SU-DHL-6 (cell line): ENCODE data around the gene TSHZ2.

ENCODE experiments used
- EZH2phosphoT487 ChIP-seq: fragments of 200-600 bp; sonication (generic), shearing (Covaris generic); conservative IDR thresholded peaks from 2 replicates; pipeline ENCODE4 v1.6.1; 2018; ENCODE audit warnings: mild to moderate bottlenecking, antibody characterized with exemption, low read length, moderate library complexity, mixed read lengths
- TF ChIP-seq, protein P1 (sequence below): fragments of 200-600 bp; sonication (generic); IDR thresholded peaks from one replicate; pipeline ENCODE4 v1.5.1; 2017; ENCODE audit warnings: antibody characterized with exemption, mild to moderate bottlenecking, low read length, moderate library complexity; ENCODE audit not compliant: insufficient read depth, poor library complexity, severe bottlenecking

DNA sequence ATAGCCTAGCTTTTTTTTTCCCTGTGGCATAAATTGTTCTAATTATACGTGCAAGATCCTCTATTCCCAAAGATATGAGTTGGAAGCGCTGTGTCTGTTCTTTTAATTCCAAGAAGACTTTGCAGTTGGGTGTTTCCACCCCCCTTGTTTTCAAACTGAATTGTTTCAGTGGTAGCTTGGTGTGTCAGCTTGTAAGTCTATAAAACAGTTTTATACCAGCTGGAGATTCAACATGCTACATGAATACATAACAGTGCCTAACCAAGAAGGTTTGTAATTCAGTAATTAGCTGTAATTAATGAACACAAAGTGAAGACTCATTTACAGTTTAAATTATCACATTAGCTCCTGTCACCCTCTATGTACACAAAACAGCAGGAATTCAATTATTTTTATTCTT lies 467.5 kb downstream of the TSHZ2 start:
- TF ChIP-seq, protein P1, sequence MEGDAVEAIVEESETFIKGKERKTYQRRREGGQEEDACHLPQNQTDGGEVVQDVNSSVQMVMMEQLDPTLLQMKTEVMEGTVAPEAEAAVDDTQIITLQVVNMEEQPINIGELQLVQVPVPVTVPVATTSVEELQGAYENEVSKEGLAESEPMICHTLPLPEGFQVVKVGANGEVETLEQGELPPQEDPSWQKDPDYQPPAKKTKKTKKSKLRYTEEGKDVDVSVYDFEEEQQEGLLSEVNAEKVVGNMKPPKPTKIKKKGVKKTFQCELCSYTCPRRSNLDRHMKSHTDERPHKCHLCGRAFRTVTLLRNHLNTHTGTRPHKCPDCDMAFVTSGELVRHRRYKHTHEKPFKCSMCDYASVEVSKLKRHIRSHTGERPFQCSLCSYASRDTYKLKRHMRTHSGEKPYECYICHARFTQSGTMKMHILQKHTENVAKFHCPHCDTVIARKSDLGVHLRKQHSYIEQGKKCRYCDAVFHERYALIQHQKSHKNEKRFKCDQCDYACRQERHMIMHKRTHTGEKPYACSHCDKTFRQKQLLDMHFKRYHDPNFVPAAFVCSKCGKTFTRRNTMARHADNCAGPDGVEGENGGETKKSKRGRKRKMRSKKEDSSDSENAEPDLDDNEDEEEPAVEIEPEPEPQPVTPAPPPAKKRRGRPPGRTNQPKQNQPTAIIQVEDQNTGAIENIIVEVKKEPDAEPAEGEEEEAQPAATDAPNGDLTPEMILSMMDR, result no peak
- no peak for TF ChIP-seq EZH2phosphoT487
